DND-41 (cell line): ENCODE data around the gene ZNF248.

ENCODE experiments used
- EZH2 ChIP-seq: IDR thresholded peaks from 3 replicates; pipeline ENCODE4 v1.6.1; 2012; ENCODE audit warnings: borderline replicate concordance, low read depth, mild to moderate bottlenecking, moderate library complexity, low read length, inconsistent platforms; ENCODE audit not compliant: severe bottlenecking
- TF ChIP-seq, protein P1 (sequence below): IDR thresholded peaks from 2 replicates; pipeline ENCODE4 v1.5.1; 2012; ENCODE audit warnings: borderline replicate concordance, low read length, moderate library complexity, mild to moderate bottlenecking; ENCODE audit not compliant: poor library complexity, severe bottlenecking; ENCODE audit errors: extremely low read depth

DNA sequence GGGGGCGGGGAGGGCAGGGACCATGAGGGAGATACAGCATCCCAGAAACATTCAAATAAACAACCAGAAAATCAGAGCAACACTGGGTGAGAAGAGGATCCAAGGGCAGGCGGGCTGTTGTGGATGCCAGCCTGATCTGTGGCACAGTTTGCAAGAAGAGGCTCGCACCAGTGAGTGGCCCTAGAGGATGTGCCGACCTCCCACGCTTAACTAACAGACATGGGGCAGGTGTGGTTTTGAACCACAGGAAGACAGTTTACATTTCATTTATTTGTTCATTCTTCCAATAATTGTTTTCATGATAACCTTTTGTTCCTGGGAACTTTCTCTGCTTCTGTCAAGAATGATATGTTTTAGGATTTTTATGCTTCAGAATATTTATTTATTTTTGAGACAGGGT is 115.6 kb downstream of the ZNF248 start:
- TF ChIP-seq, protein P1, sequence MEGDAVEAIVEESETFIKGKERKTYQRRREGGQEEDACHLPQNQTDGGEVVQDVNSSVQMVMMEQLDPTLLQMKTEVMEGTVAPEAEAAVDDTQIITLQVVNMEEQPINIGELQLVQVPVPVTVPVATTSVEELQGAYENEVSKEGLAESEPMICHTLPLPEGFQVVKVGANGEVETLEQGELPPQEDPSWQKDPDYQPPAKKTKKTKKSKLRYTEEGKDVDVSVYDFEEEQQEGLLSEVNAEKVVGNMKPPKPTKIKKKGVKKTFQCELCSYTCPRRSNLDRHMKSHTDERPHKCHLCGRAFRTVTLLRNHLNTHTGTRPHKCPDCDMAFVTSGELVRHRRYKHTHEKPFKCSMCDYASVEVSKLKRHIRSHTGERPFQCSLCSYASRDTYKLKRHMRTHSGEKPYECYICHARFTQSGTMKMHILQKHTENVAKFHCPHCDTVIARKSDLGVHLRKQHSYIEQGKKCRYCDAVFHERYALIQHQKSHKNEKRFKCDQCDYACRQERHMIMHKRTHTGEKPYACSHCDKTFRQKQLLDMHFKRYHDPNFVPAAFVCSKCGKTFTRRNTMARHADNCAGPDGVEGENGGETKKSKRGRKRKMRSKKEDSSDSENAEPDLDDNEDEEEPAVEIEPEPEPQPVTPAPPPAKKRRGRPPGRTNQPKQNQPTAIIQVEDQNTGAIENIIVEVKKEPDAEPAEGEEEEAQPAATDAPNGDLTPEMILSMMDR = no peak
- TF ChIP-seq EZH2 = no peak
